Caco-2 (cell line): ENCODE data around the gene MS4A8. TPM values are rescaled to one million over a fixed set of nuclear protein-coding genes. Genes with fewer than 3 reads are reported as not detected.

Source experiments
- BruUV-seq: library from RNA; stranded (reverse); fragments of 400-500 nt; replicated peaks from 2 replicates; lab custom pipeline; 2021; lab: Mats Ljungman, UMichigan
- CTCF ChIA-PET: fragments of 300-600 bp; sonication (Branson Sonifier 250); formaldehyde crosslinking; loops from one replicate; lab custom pipeline; 2022; ENCODE audit warnings: antibody characterized with exemption; lab: Charles Lee
- POLR2A ChIA-PET: fragments of 300-600 bp; sonication (Branson Sonifier 250); formaldehyde crosslinking; loops from one replicate; lab custom pipeline; 2022; ENCODE audit warnings: antibody characterized with exemption; lab: Charles Lee
- DNase-seq, 2 experiments: peaks; one replicate each; pipeline versions ENCODE4 v3.0.0 to v3.0.0-alpha.2; 2020 to 2022
- H3K27me3 ChIP-seq: replicated peaks from 2 replicates; pipeline ENCODE4 v1.6.0; 2011; ENCODE audit warnings: low read length; ENCODE audit not compliant: control insufficient read depth, insufficient read depth
- H3K36me3 ChIP-seq: 2 replicates; pipeline ENCODE4 v1.5.1; 2011; ENCODE audit warnings: low read length; ENCODE audit not compliant: control insufficient read depth, insufficient read depth
- H3K4me1 ChIP-seq: fragments of 250-450 bp; sonication (Bioruptor Pico); 2 replicates; pipeline ENCODE4 v1.5.1; 2020; ENCODE audit warnings: mild to moderate bottlenecking
- H3K4me3 ChIP-seq: 2 replicates; pipeline ENCODE4 v1.5.1; 2011; ENCODE audit warnings: low read depth, mild to moderate bottlenecking, control low read depth, low read length
- H3K9me3 ChIP-seq: fragments of 250-450 bp; sonication (Bioruptor Pico); 2 replicates; pipeline ENCODE4 v1.5.1; 2020; ENCODE audit warnings: mild to moderate bottlenecking, moderate library complexity
- H3K27ac Mint-ChIP-seq: one replicate; pipeline ENCODE4 v1.8.0; 2022; ENCODE audit warnings: mixed read lengths; ENCODE audit not compliant: unreplicated experiment
- H3K27me3 Mint-ChIP-seq: one replicate; pipeline ENCODE4 v1.8.0; 2022; ENCODE audit warnings: mixed read lengths; ENCODE audit not compliant: insufficient read depth, unreplicated experiment
- H3K36me3 Mint-ChIP-seq: one replicate; pipeline ENCODE4 v1.8.0; 2022; ENCODE audit warnings: mild to moderate bottlenecking, mixed read lengths; ENCODE audit not compliant: insufficient read depth, unreplicated experiment
- H3K4me1 Mint-ChIP-seq: one replicate; pipeline ENCODE4 v1.8.0; 2022; ENCODE audit warnings: low read depth, mixed read lengths; ENCODE audit not compliant: unreplicated experiment
- H3K4me3 Mint-ChIP-seq: one replicate; pipeline ENCODE4 v1.8.0; 2022; ENCODE audit warnings: mild to moderate bottlenecking, moderate library complexity, mixed read lengths; ENCODE audit not compliant: unreplicated experiment
- H3K9me3 Mint-ChIP-seq: one replicate; pipeline ENCODE4 v1.8.0; 2022; ENCODE audit warnings: mixed read lengths; ENCODE audit not compliant: unreplicated experiment
- intact Hi-C: fragments of 100-400 bp; cut with micrococcal nuclease; formaldehyde crosslinking; loops from one replicate; pipeline ENCODE4 v1.10.0; 2022; ENCODE audit not compliant: unreplicated experiment
- total RNA-seq: library from RNA; stranded (reverse); gene quantifications from 2 replicates; pipeline ENCODE4 v1.2.3, GENCODE V29; 2022
- TF ChIP-seq, protein P1 (sequence below), 2 experiments: fragments of 200-600 bp in 1 of 2; IDR thresholded peaks; 1 replicate in 1 of 2; 2 replicates in 1 of 2; pipeline versions ENCODE4 v1.5.1 to v1.8.0; 2011 to 2022; ENCODE audit warnings: antibody characterized with exemption in 1 of 2, control low read depth in 1 of 2, inconsistent platforms in 1 of 2, low read depth in 1 of 2, low read length in 1 of 2, mild to moderate bottlenecking in 1 of 2, moderate library complexity in 1 of 2; ENCODE audit not compliant: insufficient read depth in 1 of 2, severe bottlenecking in 1 of 2, unreplicated experiment in 1 of 2

The MS4A8 gene
- total RNA-seq, 1 experiment from 2014 or later, result not detected

DNA sequence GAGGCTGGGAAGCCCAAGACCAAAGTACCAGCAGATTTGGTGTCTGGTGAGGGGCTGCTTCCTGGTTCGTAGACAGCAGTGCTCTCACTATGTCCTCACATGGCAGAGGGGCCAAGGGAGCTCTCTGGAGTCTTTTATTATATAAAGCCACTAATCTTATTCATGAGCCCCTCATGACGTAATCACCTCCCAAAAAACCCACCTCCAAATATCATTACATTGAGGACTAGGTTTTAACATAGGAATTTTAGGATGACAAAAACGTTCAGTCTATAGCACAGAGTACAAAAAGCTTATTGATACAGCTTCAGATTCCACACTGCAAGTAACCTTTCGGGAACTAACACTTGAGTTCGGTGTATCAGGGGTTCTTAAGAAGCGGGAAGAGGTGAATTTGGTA, 21.0 kb downstream of the MS4A8 start:
- Mint-ChIP-seq H3K27me3 (no peaks in the 10 kb centered on the region), H3K4me3 (no peak overlapping the region), H3K36me3 (no peaks in the 10 kb centered on the region), H3K4me1 (no peaks in the 10 kb centered on the region), H3K9me3 (peaks cover 12% of the 10 kb centered on the region), H3K27ac (no peak overlapping the region)
- Histone ChIP-seq H3K4me1 (no peaks in the 10 kb centered on the region), H3K36me3 (no peaks in the 10 kb centered on the region), H3K4me3 (no peak overlapping the region), H3K27me3 (no peaks in the 10 kb centered on the region), H3K9me3 (peaks cover 23% of the 10 kb centered on the region)
- POLR2A ChIA-PET, result no interaction called here
- no peak for DNase-seq
- intact Hi-C loops, result no loop called here
- TF ChIP-seq, protein P1, sequence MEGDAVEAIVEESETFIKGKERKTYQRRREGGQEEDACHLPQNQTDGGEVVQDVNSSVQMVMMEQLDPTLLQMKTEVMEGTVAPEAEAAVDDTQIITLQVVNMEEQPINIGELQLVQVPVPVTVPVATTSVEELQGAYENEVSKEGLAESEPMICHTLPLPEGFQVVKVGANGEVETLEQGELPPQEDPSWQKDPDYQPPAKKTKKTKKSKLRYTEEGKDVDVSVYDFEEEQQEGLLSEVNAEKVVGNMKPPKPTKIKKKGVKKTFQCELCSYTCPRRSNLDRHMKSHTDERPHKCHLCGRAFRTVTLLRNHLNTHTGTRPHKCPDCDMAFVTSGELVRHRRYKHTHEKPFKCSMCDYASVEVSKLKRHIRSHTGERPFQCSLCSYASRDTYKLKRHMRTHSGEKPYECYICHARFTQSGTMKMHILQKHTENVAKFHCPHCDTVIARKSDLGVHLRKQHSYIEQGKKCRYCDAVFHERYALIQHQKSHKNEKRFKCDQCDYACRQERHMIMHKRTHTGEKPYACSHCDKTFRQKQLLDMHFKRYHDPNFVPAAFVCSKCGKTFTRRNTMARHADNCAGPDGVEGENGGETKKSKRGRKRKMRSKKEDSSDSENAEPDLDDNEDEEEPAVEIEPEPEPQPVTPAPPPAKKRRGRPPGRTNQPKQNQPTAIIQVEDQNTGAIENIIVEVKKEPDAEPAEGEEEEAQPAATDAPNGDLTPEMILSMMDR (IDR thresholded peaks at IDR 0.05; ENCODE audit: insufficient read depth in 1 of 2, low read depth in 1 of 2, low read length in 1 of 2, severe bottlenecking in 1 of 2, unreplicated experiment in 1 of 2), result no peak
- BruUV-seq, result no TSS peak
- CTCF ChIA-PET, result no interaction called here

DNA sequence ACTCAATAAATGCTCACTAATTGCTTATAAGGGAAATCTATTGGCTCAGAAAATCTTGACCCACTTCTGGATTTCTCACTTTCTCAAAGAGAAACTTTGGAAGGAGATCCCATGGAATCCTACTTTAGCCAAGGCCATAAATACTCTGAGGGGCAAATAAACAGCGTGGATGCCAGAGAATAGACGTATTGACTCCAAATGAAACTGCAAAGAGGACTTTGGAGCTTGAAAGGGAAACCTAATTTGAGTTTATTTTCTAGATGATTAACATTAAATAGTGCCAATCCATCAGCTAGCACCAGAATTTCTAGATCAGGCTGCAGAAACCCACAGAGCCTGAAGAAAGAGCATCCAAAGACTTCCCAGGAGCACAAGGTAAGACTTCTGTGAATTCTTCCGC, 25.0 kb downstream of the MS4A8 start, which contains the start of gene MS4A18:
TSS of gene MS4A18 (plus strand) at position 301 of the 400 bp plus-strand sequence.
- Mint-ChIP-seq H3K27ac (no peak within 1 kb of the TSS), H3K36me3 (no peaks in the 10 kb centered on the region), H3K27me3 (no peaks in the 10 kb centered on the region), H3K9me3 (no peaks in the 10 kb centered on the region), H3K4me1 (no peaks in the 10 kb centered on the region), H3K4me3 (no peak within 1 kb of the TSS)
- H3K4me1 ChIP-seq, result no peaks in the 10 kb centered on the region
- POLR2A ChIA-PET, result no interaction called here
- H3K36me3 ChIP-seq, result no peaks in the 10 kb centered on the region
- no peak for DNase-seq
- no peaks in the 10 kb centered on the region for H3K27me3 ChIP-seq
- no TSS peak for BruUV-seq
- CTCF ChIA-PET, result no interaction called here
- H3K9me3 ChIP-seq, result peaks cover 4% of the 10 kb centered on the region; the same call in 1 of the 2 replicates
- intact Hi-C loops, result no loop called here
- no peak within 1 kb of the TSS for H3K4me3 ChIP-seq
- TF ChIP-seq, protein P1 (IDR thresholded peaks at IDR 0.05; ENCODE audit: insufficient read depth in 1 of 2, low read depth in 1 of 2, low read length in 1 of 2, severe bottlenecking in 1 of 2, unreplicated experiment in 1 of 2), result no peak

DNA sequence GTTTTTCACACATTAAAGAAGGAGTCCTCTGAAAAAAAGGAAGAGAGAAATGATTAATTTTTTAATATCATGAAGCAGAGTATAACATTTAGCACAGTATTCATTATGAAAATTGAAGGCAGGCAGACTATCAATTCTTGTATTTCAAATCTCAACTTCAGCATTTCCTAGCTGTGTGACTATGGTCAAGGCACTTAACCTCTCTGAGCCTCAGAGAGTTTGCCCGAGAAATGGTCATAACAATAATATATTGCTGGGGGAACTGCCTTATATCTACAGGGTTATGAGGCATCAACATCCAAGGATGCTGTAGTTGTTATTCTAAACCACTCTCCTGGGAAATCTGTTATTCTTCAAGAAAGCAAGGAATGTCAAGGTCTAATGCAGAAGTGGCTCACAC, 26.2 kb downstream of the MS4A8 start:
- CTCF ChIA-PET, result no interaction called here
- Mint-ChIP-seq H3K27ac (no peak overlapping the region), H3K27me3 (no peaks in the 10 kb centered on the region), H3K4me3 (no peak overlapping the region), H3K36me3 (no peaks in the 10 kb centered on the region), H3K4me1 (no peaks in the 10 kb centered on the region), H3K9me3 (no peaks in the 10 kb centered on the region)
- Histone ChIP-seq H3K9me3 (0 out of 2 replicates have a peak, but pooled peaks cover 4% of the 10 kb centered on the region), H3K36me3 (no peaks in the 10 kb centered on the region), H3K27me3 (no peaks in the 10 kb centered on the region), H3K4me3 (no peak overlapping the region), H3K4me1 (no peaks in the 10 kb centered on the region)
- DNase-seq, result no peak
- TF ChIP-seq, protein P1 (IDR thresholded peaks at IDR 0.05; ENCODE audit: insufficient read depth in 1 of 2, low read depth in 1 of 2, low read length in 1 of 2, severe bottlenecking in 1 of 2, unreplicated experiment in 1 of 2), result no peak
- POLR2A ChIA-PET, result no interaction called here
- intact Hi-C loops, result no loop called here
- BruUV-seq, result no TSS peak
